ENCODE data around the gene GNPTG.

The GNPTG gene

DNA sequence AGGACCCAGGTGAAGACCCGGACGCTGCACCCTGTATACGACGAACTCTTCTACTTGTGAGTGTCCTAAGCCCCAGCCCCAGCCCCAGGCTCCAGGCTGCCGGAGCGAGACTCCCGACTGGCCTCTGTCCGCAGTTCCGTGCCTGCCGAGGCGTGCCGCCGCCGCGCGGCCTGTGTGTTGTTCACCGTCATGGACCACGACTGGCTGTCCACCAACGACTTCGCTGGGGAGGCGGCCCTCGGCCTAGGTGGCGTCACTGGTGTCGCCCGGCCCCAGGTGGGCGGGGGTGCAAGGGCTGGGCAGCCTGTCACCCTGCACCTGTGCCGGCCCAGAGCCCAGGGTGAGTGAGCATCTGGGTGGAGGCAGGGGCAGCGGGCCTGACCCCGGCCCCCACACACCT is 3.8 kb upstream of the GNPTG start:
- no peak for DNase-seq

GRCh38 chr16:1348441-1348840 is 3.3 kb upstream of the GNPTG start:
- DNase-seq: no peak

- no peak for DNase-seq
Observed at GRCh38 chr16:1348926-1349325, 2.8 kb upstream of the GNPTG start.

DNA sequence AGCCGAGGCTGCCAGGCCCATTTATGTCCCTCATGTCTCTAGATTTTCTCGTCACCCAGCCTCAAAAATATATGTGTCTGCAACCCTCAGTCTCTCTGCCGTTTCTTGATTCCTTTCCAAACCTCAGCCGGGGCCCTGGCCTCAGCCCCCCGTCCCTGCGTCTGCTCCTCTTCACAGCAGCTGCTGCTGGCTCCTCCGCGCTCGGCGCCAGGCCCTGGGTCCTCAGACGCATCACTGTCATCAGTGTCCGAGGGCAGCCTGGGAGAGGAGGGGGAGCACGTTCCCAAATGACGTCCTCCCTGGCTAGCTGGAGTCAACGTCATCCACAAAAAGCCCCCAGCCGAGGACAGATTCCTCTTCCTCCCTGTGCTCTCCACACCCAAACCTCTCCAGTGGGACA is 2.4 kb upstream of the GNPTG start:
- DNase-seq: no peak

DNA sequence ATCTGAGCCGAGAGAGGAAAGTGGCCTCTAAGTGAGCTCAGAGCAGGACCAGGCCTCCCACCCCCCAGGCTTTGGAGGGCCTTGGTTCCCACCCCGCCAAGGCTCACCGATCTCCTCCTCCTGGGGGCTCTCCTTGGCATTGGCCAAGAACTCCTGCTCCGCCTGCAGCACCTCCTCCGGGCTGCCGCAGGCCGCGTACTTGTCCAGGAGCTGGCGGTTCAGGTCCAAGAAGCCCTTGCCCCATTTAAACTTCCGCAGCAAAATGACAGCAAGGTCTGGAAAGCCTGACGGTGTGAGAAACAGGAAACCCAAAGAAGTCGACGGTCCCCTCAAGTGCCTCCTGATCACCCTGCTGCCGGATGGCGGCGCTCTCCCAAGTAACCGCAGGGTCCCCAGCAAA is 1.8 kb upstream of the GNPTG start:
- DNase-seq: no peak

- DNase-seq: no peak
Observed at GRCh38 chr16:1350691-1351090, 1.0 kb upstream of the GNPTG start.

- peak in 1 of 2 donors; percentile 31 for DNase-seq
Observed at GRCh38 chr16:1351215-1351581, 533 bp upstream of the GNPTG start.

DNA sequence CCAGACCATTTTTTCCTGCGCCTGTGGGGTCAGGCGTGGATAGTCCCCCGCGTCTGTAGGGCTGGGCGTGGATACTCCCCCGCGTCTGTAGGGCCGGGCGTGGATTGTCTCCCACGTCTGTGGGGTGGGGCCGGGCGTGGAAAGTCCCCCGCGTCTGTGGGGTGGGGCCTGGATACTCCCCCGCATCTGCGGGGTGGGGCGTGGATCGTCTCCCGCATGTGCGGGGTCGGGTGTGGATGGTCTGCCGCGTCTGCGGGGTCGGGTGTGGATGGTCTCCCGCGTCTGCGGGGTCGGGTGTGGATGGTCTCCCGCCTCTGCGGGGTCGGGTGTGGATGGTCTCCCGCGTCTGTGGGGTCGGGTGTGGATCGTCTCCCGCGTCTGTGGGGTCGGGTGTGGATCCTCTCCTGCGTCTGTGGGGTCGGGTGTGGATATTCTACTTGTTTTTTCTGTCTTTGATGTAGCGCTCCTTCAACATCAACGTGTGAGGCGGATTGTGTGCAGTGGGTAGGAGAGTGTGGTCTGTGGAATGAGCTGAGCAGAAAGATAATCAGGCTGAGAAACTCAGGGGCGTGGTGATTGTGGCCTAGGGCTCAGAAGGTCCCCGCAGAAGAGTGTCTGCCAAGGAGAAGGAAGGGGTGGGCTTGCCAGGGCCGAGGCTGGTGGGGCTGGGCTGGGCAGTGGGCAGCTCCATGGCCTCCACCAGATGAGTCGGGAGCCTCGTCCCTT is 3.2 kb downstream of the GNPTG start:
- no peak for DNase-seq

DNA sequence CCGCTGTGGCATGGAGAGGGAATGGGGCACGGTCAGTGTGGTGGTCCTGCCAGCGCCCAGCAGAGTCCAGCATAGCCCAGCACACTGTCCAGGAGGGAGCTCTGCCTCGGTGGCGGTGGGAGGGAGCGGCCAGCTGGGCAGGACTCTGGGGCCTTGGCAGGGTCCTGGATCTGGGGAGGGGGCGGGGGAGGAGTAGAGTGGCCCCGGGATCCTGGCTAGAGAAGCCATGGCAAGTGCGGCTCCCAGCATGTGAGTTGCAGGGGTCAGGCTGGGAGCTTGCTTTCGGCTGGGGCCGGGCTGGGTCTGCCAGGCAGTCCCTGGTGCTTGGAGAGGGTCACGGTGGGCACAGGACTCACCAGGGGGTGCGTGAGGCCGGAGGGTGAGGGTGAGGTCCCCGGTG is 3.9 kb downstream of the GNPTG start:
- DNase-seq: no peak

DNA sequence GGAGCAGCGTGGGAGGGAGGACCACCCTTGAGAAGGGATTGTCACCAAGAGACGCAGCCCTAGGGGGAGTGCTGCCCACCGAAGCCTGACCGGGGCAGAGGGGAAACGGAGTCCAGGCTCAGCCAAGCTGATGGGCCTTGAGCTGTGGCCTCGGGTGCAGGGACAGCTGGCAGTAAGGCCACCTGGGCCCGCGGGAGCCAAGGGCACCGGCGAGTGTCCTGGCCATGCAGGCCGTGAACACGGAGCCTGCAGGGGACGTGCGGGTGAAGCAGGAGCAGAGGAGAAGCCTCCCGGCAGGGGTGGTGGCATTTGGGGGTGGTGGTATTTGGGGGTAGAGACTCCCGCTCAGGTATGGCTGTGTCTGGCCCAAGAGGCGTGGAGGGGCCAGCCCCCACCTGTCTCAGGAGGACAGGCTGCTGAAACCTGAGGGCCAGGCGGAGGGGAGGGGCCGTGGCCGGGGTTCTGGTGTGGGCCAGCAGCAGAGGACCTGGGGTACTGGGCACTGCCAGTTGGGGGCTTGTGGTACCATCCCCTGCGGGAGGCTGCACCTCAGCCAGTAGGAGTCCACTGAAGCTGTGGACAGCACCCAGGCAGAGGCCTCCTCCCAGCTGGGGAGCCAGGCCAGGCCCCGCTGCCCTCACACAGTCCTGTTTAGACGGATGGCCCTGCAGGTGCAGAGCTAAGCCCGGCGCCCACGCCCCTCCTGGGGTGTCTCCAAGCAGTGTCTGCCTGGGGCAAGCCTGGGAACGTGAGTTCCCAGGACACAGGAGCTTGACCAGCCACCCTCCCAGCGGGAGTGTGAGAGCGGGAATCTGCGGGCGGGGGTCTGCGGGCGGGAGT is 4.5 kb downstream of the GNPTG start:
- no peak for DNase-seq

GRCh38 chr16:1357906-1358566 is 6.3 kb downstream of the GNPTG start:
- DNase-seq: peak; percentile 10 to 44

DNA sequence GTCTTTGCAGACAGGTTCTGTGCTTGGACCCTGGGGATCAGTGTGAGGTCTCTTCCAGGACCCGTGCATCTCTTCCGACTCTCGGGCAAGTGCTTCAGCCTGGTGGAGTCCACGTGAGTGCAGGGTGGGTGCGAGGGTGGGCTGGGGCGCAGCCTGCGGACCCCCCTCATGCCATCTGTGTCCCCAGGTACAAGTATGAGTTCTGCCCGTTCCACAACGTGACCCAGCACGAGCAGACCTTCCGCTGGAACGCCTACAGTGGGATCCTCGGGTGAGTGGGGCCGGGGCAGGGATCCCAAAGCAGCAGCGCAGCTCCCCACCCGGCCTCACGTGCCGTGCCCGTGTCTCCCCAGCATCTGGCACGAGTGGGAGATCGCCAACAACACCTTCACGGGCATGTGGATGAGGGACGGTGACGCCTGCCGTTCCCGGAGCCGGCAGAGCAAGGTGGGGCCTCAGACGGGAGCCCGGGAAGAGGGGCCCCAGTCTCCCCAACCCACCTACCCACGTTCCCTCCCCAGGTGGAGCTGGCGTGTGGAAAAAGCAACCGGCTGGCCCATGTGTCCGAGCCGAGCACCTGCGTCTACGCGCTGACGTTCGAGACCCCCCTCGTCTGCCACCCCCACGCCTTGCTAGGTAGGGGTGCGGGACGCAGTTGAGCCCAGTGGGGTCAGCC is 10.1 kb downstream of the GNPTG start:
- DNase-seq: no peak

- no peak for DNase-seq
Observed at GRCh38 chr16:1362807-1363206, 11.1 kb downstream of the GNPTG start.

DNA sequence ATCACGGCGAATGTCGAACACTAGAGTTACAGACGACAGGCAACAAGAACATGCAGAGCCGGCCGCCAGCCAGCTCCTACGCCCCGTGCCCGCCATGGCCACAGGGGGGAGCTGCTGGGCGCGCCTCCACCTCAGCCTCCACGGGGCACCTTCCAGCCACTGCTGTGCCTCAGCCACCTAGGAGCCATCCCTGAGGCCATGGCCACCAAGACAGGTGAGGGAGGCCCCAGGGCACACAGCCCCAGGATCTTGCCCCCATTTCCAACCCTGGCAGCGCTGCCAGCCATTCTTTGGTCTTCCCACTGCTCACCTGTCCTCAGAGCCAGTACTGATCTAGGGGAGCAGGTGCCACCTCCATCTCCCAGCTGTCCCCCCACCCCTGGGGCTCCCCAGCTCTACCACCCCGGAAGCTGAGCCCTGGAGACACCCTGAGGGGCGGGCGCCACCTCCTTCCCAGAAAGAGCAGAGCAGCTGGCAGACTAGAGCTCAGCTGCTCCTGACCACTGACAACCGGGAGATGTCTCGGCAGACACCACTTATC is 11.8 kb downstream of the GNPTG start:
- DNase-seq: peak; percentile 35 to 57

DNA sequence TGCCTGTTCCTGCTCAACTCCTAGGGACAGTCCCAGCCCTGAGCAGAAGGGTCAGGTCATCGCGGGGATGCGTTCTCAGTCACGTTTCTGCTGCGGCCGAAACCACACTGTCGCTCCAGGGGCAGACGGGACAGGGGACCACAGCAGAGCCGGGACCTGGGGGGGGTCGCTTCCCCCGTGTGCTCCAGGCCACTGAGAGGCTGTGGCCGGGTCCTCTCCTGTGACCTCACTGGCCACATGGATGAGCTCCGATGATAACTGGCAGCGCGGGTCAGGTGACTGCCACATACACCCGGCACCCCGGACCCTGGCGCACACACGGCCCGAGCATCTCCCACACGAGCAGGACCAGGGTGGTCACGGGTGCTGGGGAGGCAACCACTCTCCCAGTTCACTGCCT is 12.8 kb downstream of the GNPTG start:
- no peak for DNase-seq

GRCh38 chr16:1366060-1366711 is 14.5 kb downstream of the GNPTG start:
- DNase-seq: no peak

GRCh38 chr16:1366712-1367299 is 15.1 kb downstream of the GNPTG start:
- DNase-seq: no peak

DNA sequence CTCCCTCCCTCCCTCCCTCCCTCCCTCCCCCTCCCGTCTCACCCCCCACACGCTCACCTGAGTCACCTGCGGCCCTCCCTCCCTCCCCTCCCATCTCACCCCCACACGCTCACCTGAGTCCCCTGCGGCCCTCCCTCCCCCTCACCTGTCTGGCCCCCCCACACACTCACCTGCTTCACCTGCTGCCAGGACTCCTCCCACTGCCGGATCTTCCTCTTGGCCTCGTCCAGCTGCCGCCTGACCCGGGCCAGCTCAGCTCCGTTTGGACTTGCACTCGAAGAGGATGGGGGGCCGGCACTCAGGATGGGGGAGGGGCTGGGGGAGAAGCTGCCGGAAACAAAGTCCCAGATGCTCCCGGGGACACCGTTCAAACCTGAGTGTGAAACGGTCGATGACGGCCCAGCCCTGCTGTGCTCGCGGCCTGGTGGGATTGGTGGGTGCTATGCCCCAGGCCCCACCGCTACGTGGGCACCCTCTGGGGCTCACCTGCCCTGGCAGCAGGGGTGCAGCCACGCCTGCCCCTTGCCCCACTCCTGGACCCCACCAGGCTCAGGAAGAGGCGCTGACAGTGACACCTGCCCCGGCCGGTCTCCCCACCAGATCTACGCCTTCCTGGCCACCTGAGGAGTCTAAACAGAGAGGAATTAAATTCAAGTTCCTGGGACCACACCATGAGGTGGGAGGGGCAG is 15.9 kb downstream of the GNPTG start:
- no peak for DNase-seq

- no peak for DNase-seq
Observed at GRCh38 chr16:1371054-1371978, 19.6 kb downstream of the GNPTG start.
